Measurements from ENCODE around the gene MBOAT2. TPM values are rescaled to one million over a fixed set of nuclear protein-coding genes. Genes with fewer than 3 reads are reported as not detected.

MBOAT2 gene
- total RNA-seq, 2 donors from 2014 or later = 6.7 to 13.5 TPM

GRCh38 chr2:9000442-9000841 lies 3.0 kb downstream of the MBOAT2 start:
- Histone ChIP-seq H3K4me3 (no peak overlapping the region), H3K4me1 (peaks cover 13% of the 10 kb centered on the region), H3K36me3 (replicated peaks in 1 of 2; ENCODE audit: insufficient read depth in 1 of 2, low read depth in 2 of 2) (no peaks in the 10 kb centered on the region), H3K27me3 (no peaks in the 10 kb centered on the region), H3K27ac (no peak overlapping the region), H3K9me3 (no peaks in the 10 kb centered on the region)
- ATAC-seq (no peak), DNase-seq (no peak)
- WGBS, 2 donors = 88 to 93% methylated on average over 3 of the region's 3 CpGs
- TF ChIP-seq CTCF (IDR thresholded peaks at IDR 0.05) = no peak
- no peak for TF ChIP-seq POLR2A (IDR thresholded peaks at IDR 0.05)
- intact Hi-C loops (cut with DNase I) = no loop called here

- WGBS, 2 donors = 55 to 59% methylated on average over 1 of the region's 1 CpG
- ATAC-seq = no peak
Observed at GRCh38 chr2:8999797-9000196, 3.7 kb downstream of the MBOAT2 start.

GRCh38 chr2:8999102-8999446 lies 4.4 kb downstream of the MBOAT2 start:
- Histone ChIP-seq H3K4me3 (no peak overlapping the region), H3K36me3 (replicated peaks in 1 of 2; ENCODE audit: insufficient read depth in 1 of 2, low read depth in 2 of 2) (no peaks in the 10 kb centered on the region), H3K27me3 (no peaks in the 10 kb centered on the region), H3K27ac (no peak overlapping the region), H3K4me1 (peaks cover 9% of the 10 kb centered on the region), H3K9me3 (no peaks in the 10 kb centered on the region)
- no peak for DNase-seq
- TF ChIP-seq CTCF (IDR thresholded peaks at IDR 0.05) = no peak
- TF ChIP-seq POLR2A (IDR thresholded peaks at IDR 0.05) = no peak
- no peak for ATAC-seq
- WGBS, 2 donors = 78 to 84% methylated on average over 3 of the region's 3 CpGs
- intact Hi-C loops (cut with DNase I) = no loop called here

More at GRCh38 chr2:8999797-9000196, 3.7 kb downstream of the MBOAT2 start:
- DNase-seq = no peak
- Histone ChIP-seq H3K4me3 (no peak overlapping the region), H3K27ac (no peak overlapping the region), H3K9me3 (no peaks in the 10 kb centered on the region), H3K27me3 (no peaks in the 10 kb centered on the region), H3K36me3 (replicated peaks in 1 of 2; ENCODE audit: insufficient read depth in 1 of 2, low read depth in 2 of 2) (no peaks in the 10 kb centered on the region), H3K4me1 (peaks cover 13% of the 10 kb centered on the region)
- no peak for TF ChIP-seq POLR2A (IDR thresholded peaks at IDR 0.05)
- TF ChIP-seq CTCF (IDR thresholded peaks at IDR 0.05) = no peak
- intact Hi-C loops (cut with DNase I) = no loop called here

- TF ChIP-seq CTCF (IDR thresholded peaks at IDR 0.05) (no peak), POLR2A (IDR thresholded peaks at IDR 0.05) (no peak)
- WGBS, 2 donors = 79 to 82% methylated on average over 9 of the region's 9 CpGs
- no peak overlapping the region for H3K4me3 ChIP-seq
- H3K9me3 ChIP-seq = no peaks in the 10 kb centered on the region
- intact Hi-C loops (cut with DNase I) = no loop called here
- ATAC-seq (no peak), DNase-seq (no peak)
- H3K36me3 ChIP-seq (replicated peaks in 1 of 2; ENCODE audit: insufficient read depth in 1 of 2, low read depth in 2 of 2) = no peaks in the 10 kb centered on the region
- H3K27ac ChIP-seq = no peak overlapping the region
- no peaks in the 10 kb centered on the region for H3K27me3 ChIP-seq
- peaks cover 8% of the 10 kb centered on the region for H3K4me1 ChIP-seq
Observed at GRCh38 chr2:8998418-8999101, 4.9 kb downstream of the MBOAT2 start.

- no peak overlapping the region for H3K4me3 ChIP-seq
- H3K9me3 ChIP-seq = no peaks in the 10 kb centered on the region
- no peak for DNase-seq
- TF ChIP-seq POLR2A (IDR thresholded peaks at IDR 0.05) (no peak), CTCF (IDR thresholded peaks at IDR 0.05) (no peak)
- peaks cover 1% of the 10 kb centered on the region for H3K4me1 ChIP-seq
- no peaks in the 10 kb centered on the region for H3K36me3 ChIP-seq (replicated peaks in 1 of 2; ENCODE audit: insufficient read depth in 1 of 2, low read depth in 2 of 2)
- 43 to 56% methylated on average over 2 of the region's 2 CpGs for WGBS, 2 donors
- intact Hi-C loops (cut with DNase I) = no loop called here
- no peaks in the 10 kb centered on the region for H3K27me3 ChIP-seq
- ATAC-seq = no peak
- no peak overlapping the region for H3K27ac ChIP-seq
Observed at GRCh38 chr2:8997631-8998030, 5.9 kb downstream of the MBOAT2 start.

Measured in body of pancreas (tissue), 4 donors.